Karpas-422 (cell line): ENCODE measurements around the gene FANCG. TPM values are rescaled to one million over a fixed set of nuclear protein-coding genes. Genes with fewer than 3 reads are reported as not detected.

Source experiments
- DNase-seq: peaks from one replicate; pipeline ENCODE4 v3.0.0-alpha.2; 2015
- H2AFZ ChIP-seq: fragments of 200-600 bp; sonication (generic); 2 replicates; pipeline ENCODE4 v1.6.1; 2014; ENCODE audit warnings: antibody characterized with exemption, low read length, mixed read lengths
- H3K27ac ChIP-seq: fragments of 200-600 bp; sonication (generic); 2 replicates; pipeline ENCODE4 v1.5.1; 2014; ENCODE audit warnings: mild to moderate bottlenecking, low read length, moderate library complexity
- H3K27me3 ChIP-seq: fragments of 200-600 bp; sonication (generic); 2 replicates; pipeline ENCODE4 v1.6.1; 2014; ENCODE audit warnings: low read length, mixed read lengths
- H3K36me3 ChIP-seq: fragments of 200-600 bp; sonication (generic); 2 replicates; pipeline ENCODE4 v1.6.1; 2014; ENCODE audit warnings: low read length, mixed read lengths; ENCODE audit not compliant: insufficient read depth
- H3K4me1 ChIP-seq: fragments of 200-600 bp; sonication (generic); 2 replicates; pipeline ENCODE4 v1.6.1; 2014; ENCODE audit warnings: mild to moderate bottlenecking, low read length, mixed read lengths
- H3K4me2 ChIP-seq: fragments of 200-600 bp; sonication (generic); 2 replicates; pipeline ENCODE4 v1.6.1; 2014; ENCODE audit warnings: low read length, low read depth, mild to moderate bottlenecking; ENCODE audit not compliant: poor library complexity, severe bottlenecking
- H3K4me3 ChIP-seq: fragments of 200-600 bp; sonication (generic); 2 replicates; pipeline ENCODE4 v1.5.1; 2014; ENCODE audit warnings: mild to moderate bottlenecking, antibody characterized with exemption, low read length, mixed read lengths
- H3K79me2 ChIP-seq: fragments of 200-600 bp; sonication (generic); 2 replicates; pipeline ENCODE4 v1.6.1; 2014; ENCODE audit warnings: mild to moderate bottlenecking, low read length, mixed read lengths
- H3K9ac ChIP-seq: fragments of 200-600 bp; sonication (generic); 2 replicates; pipeline ENCODE4 v1.6.0; 2014; ENCODE audit warnings: low read length
- H3K9me2 ChIP-seq: fragments of 200-600 bp; sonication (generic), shearing (Covaris generic); replicated peaks from 2 replicates; pipeline ENCODE4 v1.6.0; 2014; ENCODE audit warnings: mild to moderate bottlenecking, low read length, moderate library complexity; ENCODE audit not compliant: insufficient read depth
- H3K9me3 ChIP-seq: fragments of 300-700, 200-600 bp; sonication (generic); 2 replicates; pipeline ENCODE4 v1.6.1; 2014; ENCODE audit warnings: low read length, mixed read lengths
- H4K20me1 ChIP-seq: fragments of 200-600 bp; sonication (generic); 2 replicates; pipeline ENCODE4 v1.6.1; 2014; ENCODE audit warnings: mild to moderate bottlenecking, antibody characterized with exemption, low read length, low read depth; ENCODE audit not compliant: insufficient read depth
- total RNA-seq: library from RNA; depleted of rRNA; stranded (reverse); fragments of >200 nt; shearing (Covaris generic); gene quantifications from 2 replicates; pipeline ENCODE4 v1.2.3, GENCODE V29; 2014; ENCODE audit warnings: low replicate concordance

The FANCG gene
- total RNA-seq, 1 experiment from 2014 or later = 38.8 TPM

DNA sequence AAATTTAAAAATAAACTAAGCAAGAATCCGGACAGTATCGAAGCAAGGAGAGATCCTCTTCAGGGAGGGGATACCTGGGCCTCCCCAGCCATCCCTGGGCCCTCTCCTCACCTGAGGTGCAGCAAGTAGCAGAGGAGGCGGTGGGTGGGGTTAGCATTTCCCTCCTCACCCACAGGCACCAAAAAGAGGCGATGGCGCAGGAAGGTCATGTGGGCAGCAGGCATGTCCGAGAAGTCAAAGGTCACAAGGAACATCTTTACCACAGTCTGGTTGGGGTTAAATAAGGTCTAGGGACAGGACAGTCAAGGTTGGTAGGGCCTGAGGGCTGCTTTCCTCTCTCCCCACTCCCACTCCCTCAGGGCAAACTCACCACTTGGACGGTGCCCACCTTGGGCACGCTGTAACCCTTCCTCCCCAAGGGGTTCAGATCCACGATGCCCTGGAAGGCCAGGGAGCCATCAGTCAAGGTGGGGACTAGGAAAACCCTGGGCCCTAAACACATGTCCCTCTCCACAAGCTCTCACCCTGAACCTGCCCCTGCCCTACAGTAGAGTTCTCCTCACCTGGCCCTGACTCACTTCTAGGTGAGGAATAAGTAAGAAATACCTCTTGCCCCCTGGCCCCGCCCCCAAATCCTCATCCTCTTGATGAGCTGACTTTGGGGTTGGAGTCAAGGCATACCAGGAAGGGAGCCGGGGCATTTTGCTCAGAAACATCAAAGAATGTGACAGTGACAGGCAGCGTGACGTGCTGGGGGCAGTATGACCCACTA, 26.0 kb upstream of the FANCG start:
- H3K9me2 ChIP-seq = no peaks in the 10 kb centered on the region
- H3K4me2 ChIP-seq = no peak overlapping the region
- DNase-seq = no peak
- no peak overlapping the region for H3K4me3 ChIP-seq
- peaks cover 24% of the 10 kb centered on the region for H3K4me1 ChIP-seq
- H2AFZ ChIP-seq = no peak overlapping the region
- no peaks in the 10 kb centered on the region for H3K9me3 ChIP-seq
- H3K79me2 ChIP-seq = peaks cover 21% of the 10 kb centered on the region
- no peaks in the 10 kb centered on the region; the same call in 1 of the 2 replicates for H3K36me3 ChIP-seq
- peaks cover 9% of the 10 kb centered on the region; the same call in 1 of the 2 replicates for H4K20me1 ChIP-seq
- no peaks in the 10 kb centered on the region for H3K27me3 ChIP-seq
- no peak overlapping the region for H3K27ac ChIP-seq
- H3K9ac ChIP-seq = no peak overlapping the region

DNA sequence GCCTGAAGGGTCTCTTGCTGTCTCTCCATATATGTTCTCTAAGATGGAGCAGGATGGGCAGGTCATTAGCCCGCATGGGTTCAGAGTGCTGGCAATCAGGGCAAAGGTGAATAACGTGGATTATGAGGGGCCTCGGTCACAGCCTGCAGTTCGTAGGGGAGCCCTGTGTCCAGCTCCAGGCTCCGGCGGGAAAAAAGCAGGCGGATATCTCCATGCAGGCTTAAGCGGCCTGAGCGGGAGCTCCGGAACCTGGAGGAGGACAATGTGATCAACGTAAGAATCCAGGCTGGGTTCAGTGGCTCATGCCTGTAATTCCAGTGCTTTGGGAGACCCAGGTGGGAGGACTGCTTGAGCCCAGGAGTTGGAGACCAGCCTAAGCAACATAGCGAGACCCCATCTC, 25.4 kb upstream of the FANCG start:
- Histone ChIP-seq H3K9me3 (no peaks in the 10 kb centered on the region), H3K4me2 (no peak overlapping the region), H3K4me1 (peaks cover 21% of the 10 kb centered on the region), H3K27ac (no peak overlapping the region), H3K9ac (no peak overlapping the region), H2AFZ (no peak overlapping the region), H3K4me3 (no peak overlapping the region), H3K9me2 (no peaks in the 10 kb centered on the region), H3K27me3 (no peaks in the 10 kb centered on the region), H3K36me3 (peaks cover 2% of the 10 kb centered on the region; the same call in 1 of the 2 replicates), H4K20me1 (peaks cover 3% of the 10 kb centered on the region; the same call in 1 of the 2 replicates), H3K79me2 (peaks cover 21% of the 10 kb centered on the region)
- DNase-seq = no peak

DNA sequence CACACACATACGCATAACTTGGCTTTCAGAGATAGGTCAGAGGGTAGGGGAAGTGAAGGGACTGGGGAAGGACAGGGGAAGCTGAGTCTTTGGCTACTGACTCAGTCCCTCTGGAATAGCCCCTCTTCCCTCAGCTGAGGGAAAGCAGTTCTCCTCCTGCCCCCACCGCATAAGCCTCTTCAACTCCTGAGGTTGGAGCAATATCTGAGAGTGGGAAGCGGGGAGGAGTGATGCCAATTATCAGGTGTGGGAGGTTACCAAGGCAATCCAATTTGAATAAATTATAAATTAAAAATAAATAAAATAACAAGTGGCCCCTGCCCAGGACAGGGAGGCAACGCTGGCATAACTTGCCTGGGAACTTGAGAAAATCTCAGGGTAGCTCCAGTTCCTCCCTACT, 24.8 kb upstream of the FANCG start:
- Histone ChIP-seq H4K20me1 (no peaks in the 10 kb centered on the region), H3K36me3 (peaks cover 4% of the 10 kb centered on the region; the same call in 1 of the 2 replicates), H3K4me2 (no peak overlapping the region), H3K9me2 (no peaks in the 10 kb centered on the region), H3K9ac (no peak overlapping the region), H3K4me3 (no peak overlapping the region), H2AFZ (no peak overlapping the region), H3K27me3 (no peaks in the 10 kb centered on the region), H3K79me2 (peaks cover 21% of the 10 kb centered on the region), H3K9me3 (no peaks in the 10 kb centered on the region), H3K4me1 (peaks cover 21% of the 10 kb centered on the region), H3K27ac (no peak overlapping the region)
- DNase-seq = no peak

DNA sequence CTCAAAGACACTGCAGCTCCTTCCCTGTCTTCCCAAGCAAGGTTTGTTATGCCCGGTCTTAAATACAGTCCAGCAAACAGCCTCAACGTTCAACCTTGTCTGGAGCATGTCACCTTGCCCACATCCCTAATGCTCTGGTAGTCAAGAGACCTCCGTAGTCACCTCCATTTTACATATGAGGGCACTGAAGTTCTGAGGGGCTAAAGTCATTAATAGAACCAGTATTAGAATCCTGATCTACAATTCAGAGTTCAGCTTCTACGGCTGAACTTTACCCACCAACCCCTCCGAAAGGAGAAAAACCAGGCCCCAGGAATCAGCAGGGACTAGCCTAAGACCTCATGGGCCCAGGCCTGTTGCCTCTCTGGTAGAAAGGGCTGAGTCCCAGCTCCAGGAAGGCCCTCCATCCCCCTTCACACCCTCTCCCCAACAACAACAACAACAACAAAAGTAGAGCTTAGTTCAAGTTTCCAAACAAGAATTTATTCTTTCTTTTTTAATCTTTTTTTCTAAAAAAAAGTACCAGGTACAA, 24.0 kb upstream of the FANCG start:
- Histone ChIP-seq H3K79me2 (peaks cover 21% of the 10 kb centered on the region), H3K4me3 (peak overlapping the region; percentile 77), H2AFZ (peak overlapping the region; percentile 86; the same call in 1 of the 2 replicates), H3K9ac (peak overlapping the region; percentile 74), H3K9me2 (no peaks in the 10 kb centered on the region), H3K36me3 (peaks cover 4% of the 10 kb centered on the region; the same call in 1 of the 2 replicates), H3K27ac (no peak overlapping the region; the same call in 1 of the 2 replicates), H3K9me3 (no peaks in the 10 kb centered on the region), H3K27me3 (no peaks in the 10 kb centered on the region), H3K4me1 (peaks cover 21% of the 10 kb centered on the region), H3K4me2 (peak overlapping the region; percentile 84), H4K20me1 (no peaks in the 10 kb centered on the region)
- DNase-seq = no peak

DNA sequence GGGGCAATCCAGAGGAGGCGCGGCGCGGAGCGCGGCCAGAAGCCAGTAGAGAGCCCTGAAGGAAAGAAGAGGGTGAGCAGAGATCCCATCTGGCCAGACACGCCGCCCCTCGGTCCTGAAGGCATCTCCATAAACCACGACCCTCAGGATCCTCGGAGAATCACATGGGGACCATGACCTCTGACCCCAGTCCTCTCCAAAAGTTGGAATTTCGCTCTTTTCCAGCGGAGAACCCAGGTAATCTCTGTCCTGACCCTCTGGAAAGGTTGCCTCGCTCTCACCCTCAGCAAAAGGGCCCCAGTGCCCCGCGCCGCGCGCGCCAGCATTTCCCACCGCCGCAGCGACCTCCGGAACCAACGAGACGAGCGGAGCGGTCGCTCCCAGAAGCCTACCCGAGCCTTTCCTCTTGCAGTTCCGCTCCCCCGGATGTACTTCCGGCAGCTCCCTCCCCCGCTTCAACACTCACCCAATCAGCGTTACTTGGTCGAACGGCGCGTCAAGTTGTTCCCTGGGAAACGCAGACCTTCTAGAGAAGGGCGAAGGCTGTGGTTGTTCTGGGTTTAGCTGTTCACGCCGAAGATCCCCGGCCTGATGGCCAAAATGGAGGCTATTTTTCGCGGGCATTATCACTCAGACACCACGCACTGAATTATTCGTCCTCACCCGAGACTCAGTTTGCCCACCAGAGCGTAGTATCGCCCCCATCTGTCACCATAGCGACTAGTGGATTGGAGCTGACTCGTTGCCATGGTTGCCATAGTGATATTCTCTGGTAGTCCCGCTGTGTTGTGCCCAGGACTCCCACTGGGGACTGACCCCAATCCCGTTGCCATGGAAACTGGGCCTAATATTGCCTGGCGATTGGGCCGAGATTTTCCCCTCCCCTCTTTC, 23.3 kb upstream of the FANCG start, which contains the start of gene STOML2:
Gene STOML2, minus strand, starts transcription at position 363 of the 891 bp plus-strand sequence. Its CDS starts 37 bp downstream, at position 326.
- H3K36me3 ChIP-seq = peaks cover 4% of the 10 kb centered on the region; the same call in 1 of the 2 replicates
- H2AFZ ChIP-seq = peak within 1 kb of the TSS; percentile 86
- peak within 1 kb of the TSS; percentile 84 for H3K4me2 ChIP-seq
- peak within 1 kb of the TSS; percentile 32; the same call in 1 of the 2 replicates for H3K27ac ChIP-seq
- H3K27me3 ChIP-seq = no peaks in the 10 kb centered on the region
- DNase-seq = peak; percentile 98
- H3K4me1 ChIP-seq = peaks cover 21% of the 10 kb centered on the region
- H3K9me2 ChIP-seq = no peaks in the 10 kb centered on the region
- H3K79me2 ChIP-seq = peaks cover 21% of the 10 kb centered on the region
- H3K9ac ChIP-seq = peak within 1 kb of the TSS; percentile 87
- H4K20me1 ChIP-seq = no peaks in the 10 kb centered on the region
- H3K9me3 ChIP-seq = no peaks in the 10 kb centered on the region
- H3K4me3 ChIP-seq = peak within 1 kb of the TSS; percentile 77

DNA sequence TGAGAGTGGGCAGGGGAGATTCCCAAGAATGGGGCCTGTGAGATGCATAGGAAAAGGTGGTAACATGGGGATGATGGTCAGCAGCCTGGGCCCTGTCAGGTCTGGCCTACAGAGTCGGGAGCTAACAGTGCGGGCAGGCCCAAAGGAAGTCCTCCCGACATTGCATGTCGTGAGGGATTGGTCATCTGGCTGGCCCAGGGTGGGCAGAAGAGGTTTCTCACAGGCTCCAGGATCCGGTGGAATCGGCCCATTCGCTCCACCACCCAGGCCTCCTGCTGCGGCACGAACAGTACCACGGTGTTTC, 22.7 kb upstream of the FANCG start:
- Histone ChIP-seq H3K79me2 (peaks cover 21% of the 10 kb centered on the region), H2AFZ (no peak overlapping the region), H3K27me3 (no peaks in the 10 kb centered on the region), H4K20me1 (no peaks in the 10 kb centered on the region), H3K9ac (peak overlapping the region; percentile 87), H3K4me1 (peaks cover 21% of the 10 kb centered on the region), H3K9me3 (no peaks in the 10 kb centered on the region), H3K36me3 (peaks cover 4% of the 10 kb centered on the region; the same call in 1 of the 2 replicates), H3K27ac (no peak overlapping the region), H3K4me2 (peak overlapping the region; percentile 84), H3K9me2 (no peaks in the 10 kb centered on the region), H3K4me3 (peak overlapping the region; percentile 77)
- no peak for DNase-seq

DNA sequence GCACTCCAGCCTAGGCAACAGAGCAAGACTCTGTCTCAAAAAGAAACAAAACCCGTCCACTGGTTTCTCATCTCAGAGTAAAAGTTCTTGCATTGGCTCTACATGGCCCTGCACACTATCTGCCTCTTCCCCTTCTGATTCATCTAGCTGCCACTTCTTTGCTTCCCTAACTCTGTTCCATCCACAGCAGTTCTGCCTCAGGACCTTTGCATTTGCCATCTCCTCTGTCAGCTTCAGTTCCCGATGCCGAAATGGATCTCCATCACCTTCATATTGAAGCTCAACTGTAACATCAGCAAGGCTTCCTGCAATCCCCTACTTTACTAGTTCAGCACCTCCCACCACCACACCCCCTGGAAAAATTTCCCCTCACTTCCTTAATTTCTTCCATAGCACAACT, 17.8 kb upstream of the FANCG start:
- no peak overlapping the region for H2AFZ ChIP-seq
- H3K79me2 ChIP-seq = peaks cover 36% of the 10 kb centered on the region
- no peaks in the 10 kb centered on the region for H4K20me1 ChIP-seq
- no peak overlapping the region for H3K27ac ChIP-seq
- H3K9me3 ChIP-seq = no peaks in the 10 kb centered on the region
- H3K4me3 ChIP-seq = no peak overlapping the region
- no peak overlapping the region for H3K4me2 ChIP-seq
- DNase-seq = no peak
- H3K9ac ChIP-seq = no peak overlapping the region
- peaks cover 29% of the 10 kb centered on the region for H3K4me1 ChIP-seq
- H3K9me2 ChIP-seq = no peaks in the 10 kb centered on the region
- H3K36me3 ChIP-seq = peaks cover 4% of the 10 kb centered on the region; the same call in 1 of the 2 replicates
- no peaks in the 10 kb centered on the region for H3K27me3 ChIP-seq
